Measurements from ENCODE around the gene PDE9A.

The PDE9A gene

DNA sequence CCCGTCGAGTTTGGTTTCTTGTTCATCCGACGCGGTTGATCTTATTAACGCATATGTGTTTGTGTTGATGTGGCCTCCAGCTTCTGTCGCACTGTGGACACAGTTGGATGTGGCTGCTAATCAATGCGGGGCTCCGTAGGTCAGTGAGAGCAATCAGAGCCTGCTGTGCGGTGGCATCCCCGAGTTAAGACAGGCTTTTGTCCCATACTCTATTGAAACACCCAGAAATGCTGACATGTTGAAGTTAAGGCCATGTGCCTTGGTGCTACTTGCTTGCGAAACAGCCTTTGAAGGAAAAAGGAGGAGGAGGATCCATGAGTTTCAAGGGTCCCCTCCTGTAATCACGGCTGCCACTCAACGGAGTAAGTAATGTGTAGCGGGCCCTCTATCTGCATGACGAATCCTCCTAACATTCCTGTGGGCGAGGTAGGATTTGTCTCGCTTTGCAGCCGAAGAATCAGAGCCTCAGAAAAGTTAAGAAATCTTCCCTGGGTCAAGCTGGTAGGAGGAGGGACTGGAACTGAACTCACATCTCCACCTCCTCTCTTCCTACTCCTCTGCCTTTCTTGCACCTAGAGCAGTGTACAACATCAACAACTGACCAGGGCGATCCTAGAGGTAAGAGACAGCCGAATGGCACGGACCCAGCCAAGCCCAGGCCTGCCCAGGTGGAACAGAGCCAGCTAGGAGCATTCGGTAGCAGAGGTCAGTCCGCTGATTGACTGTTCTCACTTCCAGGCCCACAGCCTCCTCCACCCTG is 19.5 kb downstream of the PDE9A start:
- DNase-seq (ENCODE audit: low spot score): no peak

GRCh38 chr21:42673633-42674328 is 20.4 kb downstream of the PDE9A start:
- DNase-seq (ENCODE audit: low spot score): no peak

GRCh38 chr21:42674351-42674940 is 21.0 kb downstream of the PDE9A start:
- DNase-seq (ENCODE audit: low spot score): no peak

DNA sequence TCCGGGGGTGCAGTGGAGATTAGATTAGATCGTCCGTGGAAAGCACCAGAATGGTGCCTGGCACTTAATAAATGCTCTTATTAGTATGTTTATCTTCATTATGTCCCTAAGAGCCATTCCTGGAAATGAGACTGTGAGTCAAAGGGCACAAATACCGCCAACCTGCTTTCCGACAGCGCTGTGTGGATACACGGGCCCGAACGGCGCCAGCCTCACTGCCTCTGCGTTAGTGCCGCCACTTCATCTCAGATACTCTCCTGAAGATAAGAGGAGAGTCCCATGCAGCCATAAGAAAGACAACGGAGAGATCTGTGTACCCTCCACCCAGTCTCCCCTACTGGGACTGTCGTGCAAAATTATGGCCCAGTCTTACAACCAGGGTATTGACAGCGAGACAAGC is 22.0 kb downstream of the PDE9A start:
- no peak for DNase-seq (ENCODE audit: low spot score)

- DNase-seq (ENCODE audit: low spot score): no peak
Observed at GRCh38 chr21:42676808-42677207, 23.4 kb downstream of the PDE9A start.

GRCh38 chr21:42677339-42678321 is 24.2 kb downstream of the PDE9A start:
- peak; percentile 19 for DNase-seq (ENCODE audit: low spot score)

DNA sequence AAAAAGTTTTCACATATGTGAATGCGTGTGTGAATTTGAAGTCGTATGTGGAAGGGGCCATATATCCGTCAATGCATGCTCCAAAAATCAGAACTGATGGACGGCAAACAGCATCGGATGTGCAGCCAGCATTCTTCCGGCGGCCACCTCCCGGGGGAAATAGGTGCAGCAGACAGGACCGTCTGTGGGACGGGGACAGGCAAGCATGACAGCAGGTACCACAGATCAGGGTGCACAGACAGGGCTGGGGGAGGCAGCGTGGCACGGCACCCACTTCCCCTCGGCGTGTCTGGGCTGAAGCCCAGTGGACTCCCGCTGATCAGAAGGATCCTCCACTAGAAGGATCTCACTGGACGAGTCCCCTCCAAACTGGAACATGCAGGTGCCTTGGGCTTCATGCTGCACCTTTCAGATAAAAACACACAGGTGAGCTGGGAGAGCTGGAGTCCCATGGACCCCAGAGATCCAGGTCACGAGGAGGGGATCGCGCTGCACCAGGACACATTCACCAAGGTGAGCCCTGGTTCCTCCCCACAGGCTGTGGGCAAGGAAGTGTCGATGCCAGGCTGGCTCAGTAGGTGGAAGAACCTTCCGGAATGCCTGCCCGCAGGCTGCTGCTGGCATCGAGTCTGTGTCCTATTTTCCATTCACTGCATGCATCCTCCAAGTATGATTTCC is 25.3 kb downstream of the PDE9A start:
- DNase-seq (ENCODE audit: low spot score): no peak

DNA sequence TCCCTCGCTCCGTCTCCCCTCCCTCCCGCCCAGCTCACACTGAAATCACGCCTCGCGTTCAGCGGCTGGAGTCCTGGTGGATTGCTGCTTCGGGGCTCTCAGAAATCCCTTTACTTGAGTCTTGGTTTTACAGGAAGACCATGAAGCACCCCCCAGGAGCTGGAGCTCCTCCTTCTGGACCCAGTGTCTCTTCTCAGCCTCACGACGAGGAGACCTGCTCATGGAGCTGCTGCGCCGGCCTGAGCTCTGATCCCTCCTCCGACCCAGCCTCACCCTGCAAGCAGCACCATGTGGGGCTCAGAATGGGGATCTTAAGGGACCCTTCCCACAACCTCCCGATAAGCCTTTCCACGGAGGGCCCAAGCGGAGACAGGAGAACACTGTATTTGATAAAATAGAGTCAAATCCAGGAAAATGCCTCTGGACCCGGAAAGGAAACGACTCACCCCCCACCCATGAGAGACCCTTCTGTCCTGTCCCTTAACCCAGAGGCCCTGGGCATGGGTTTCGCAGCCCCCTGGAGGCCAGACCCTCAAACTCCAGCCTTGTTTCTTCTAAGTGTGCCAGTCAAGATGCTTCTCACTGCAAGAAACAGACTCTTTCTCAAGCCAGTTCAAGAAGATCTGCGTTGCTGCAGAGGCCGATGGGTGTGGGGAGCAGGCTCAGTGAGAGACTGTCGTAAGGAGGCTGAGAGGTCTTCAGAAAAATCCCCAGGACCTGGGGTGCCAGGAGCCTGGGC is 26.1 kb downstream of the PDE9A start:
- no peak for DNase-seq (ENCODE audit: low spot score)

DNA sequence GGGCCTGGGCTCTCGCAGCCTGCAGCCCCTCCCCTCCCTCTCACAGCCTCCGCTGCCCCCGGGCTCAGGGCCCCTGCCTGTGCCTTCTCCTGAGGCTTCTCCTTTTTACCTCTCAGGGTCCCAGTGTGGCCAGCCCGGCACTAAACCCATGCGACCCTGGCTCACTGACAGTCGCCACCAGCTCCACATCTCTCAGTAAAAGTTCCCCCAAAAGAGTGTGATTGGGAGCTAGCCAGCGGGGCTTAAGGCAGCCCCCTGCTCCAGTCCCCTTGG is 26.6 kb downstream of the PDE9A start:
- no peak for DNase-seq (ENCODE audit: low spot score)

GRCh38 chr21:42680429-42680828 is 27.0 kb downstream of the PDE9A start:
- DNase-seq (ENCODE audit: low spot score): no peak

- no peak for DNase-seq (ENCODE audit: low spot score)
Observed at GRCh38 chr21:42681296-42682206, 28.1 kb downstream of the PDE9A start.

DNA sequence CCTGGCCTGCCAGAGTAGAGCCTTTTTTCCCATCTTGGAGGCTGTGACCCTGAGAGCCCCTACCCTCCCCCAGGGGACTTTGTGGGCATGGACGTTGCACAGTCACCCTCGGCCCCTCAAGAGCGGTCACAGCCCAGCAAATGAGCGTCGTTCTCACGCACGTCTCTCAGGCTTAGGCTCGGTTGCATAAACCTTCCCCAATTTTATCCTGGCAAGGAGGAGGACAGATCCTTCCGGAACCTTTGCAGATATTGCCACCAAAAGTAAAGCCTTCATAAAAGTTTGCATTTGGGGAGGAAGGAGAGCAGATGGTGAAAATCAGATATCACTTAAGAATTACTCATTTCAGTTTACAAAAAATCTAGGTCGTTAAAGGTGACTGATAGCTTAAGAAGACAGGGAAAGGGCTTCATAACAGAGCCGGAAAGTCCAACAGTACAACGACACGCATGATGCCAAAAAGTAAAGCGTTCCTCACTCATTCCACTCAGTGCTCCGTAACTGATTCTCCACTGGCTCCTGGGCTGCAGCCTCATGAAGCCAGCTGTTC is 29.3 kb downstream of the PDE9A start:
- DNase-seq (ENCODE audit: low spot score): no peak

- no peak for DNase-seq (ENCODE audit: low spot score)
Observed at GRCh38 chr21:42683371-42684108, 30.1 kb downstream of the PDE9A start.

DNA sequence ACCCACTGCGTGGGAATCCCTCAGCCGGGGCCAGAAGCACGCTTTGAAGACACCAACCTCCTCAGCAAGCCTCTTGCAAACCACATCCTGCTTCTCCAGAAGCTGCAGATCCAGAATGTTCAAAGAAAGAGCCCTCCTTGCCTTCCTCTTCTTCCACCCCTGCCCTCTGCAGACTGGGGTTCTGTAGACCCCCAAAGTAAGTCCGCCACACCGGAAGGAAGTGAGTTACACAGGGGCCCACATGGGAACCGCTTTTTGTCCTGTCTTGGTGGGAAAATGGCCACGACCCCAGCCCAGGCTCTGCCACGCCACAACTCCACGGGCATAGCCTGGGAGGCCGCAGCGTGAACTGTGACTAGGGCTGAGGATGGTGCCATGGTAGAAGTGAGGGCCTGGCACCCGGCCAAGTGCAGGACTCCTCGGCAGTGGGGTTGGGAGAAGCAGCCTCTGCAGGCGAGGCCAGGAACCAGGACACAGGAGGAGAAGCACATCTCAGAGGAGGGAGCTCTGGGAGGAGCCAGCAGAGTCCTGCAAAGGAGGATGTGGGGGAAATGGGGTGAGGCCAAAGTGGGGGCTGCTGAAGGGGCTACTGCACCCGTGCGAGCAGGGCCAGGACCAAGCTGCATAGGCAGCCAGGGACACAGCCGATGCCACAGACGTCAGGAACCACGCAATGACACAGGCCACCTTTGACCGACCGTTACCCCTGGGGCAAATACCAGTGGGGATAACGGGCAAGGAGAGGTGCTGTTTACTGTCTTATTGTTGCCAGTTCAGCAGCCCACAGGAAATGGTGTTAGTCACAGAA is 30.9 kb downstream of the PDE9A start:
- DNase-seq (ENCODE audit: low spot score): no peak

DNA sequence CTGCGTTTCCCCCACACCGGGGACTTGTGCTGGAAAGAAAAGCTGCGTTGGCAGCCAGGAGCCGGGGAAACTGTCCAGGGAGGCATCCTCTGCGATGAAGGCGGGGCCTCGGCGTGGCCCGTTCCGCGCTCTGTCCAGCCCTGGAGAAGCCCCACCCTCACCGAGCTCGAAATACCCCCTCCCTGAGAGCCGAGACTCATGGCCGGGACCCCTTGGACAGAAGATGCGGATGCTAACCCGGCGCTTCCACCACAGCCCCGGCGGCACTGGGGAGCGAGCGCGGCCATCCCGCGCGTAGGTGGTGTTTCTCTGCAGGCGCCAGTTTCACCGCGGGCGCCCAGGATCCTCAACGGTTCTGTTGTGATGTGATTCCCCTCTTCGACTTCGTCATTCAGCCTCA is 31.6 kb downstream of the PDE9A start:
- no peak for DNase-seq (ENCODE audit: low spot score)

DNA sequence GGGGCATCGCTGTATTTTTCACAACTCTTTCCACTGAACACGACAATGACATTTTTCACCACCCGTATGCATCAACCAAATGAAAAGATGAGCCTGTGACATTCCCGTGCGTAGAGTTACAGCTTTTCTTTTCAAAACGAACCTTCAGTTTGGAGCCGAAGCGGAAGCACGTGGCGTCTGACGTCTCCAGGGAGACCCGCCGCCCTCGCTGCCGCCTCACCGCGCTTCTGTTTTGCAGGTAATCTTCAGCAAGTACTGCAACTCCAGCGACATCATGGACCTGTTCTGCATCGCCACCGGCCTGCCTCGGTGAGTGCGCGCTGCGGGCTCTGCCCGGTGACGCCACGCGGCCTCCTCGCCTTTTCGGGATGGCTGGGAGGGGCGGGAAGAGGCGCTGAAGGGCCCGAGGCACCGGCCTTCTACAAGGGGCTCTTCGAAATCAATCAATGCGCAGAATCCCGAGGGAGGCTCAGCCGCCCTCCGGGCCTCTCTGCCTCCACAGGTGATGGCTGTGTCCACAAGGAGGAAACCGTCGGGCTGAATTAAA is 32.6 kb downstream of the PDE9A start:
- no peak for DNase-seq (ENCODE audit: low spot score)

GRCh38 chr21:42687796-42688195 is 34.4 kb downstream of the PDE9A start:
- no peak for DNase-seq (ENCODE audit: low spot score)

All from kidney capillary endothelial cell (primary cell).